Measurements from ENCODE around the gene CRTAC1. TPM values are rescaled to one million over a fixed set of nuclear protein-coding genes. Genes with fewer than 3 reads are reported as not detected.

The CRTAC1 gene
- total and polyA plus RNA-seq, 2 donors (not counting 3 experiments of a cell fraction or from before 2014, with no cell fraction given), result 1.4 to 3.0 TPM

DNA sequence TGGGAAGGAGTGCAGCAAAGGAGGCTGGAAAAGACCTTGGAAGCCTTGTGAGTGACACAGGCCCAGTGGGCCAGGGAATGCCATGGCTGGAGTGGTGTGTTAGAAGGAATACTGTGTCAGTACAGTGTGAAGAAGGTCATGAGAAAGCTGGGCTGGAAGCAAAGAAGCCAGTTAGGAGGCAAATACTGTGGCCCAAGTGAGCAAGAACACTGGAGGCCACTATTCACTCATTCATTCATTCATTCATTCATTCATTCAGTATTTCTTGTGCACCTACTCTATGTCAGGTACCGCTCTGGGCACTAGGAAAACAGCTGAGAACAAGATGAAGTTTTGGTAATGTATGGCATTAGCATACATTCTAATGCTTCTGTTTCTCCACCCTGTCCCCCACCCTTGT is 9.6 kb downstream of the CRTAC1 start:
- TF ChIP-seq POLR2AphosphoS5 (IDR thresholded peaks at IDR 0.05; ENCODE audit: insufficient read depth, low read depth, low read length), result no peak
- TF ChIP-seq GATA2 (IDR thresholded peaks at IDR 0.05; ENCODE audit: insufficient read depth, insufficient read length, low read depth, low read length), result no peak
- TF ChIP-seq JUN (IDR thresholded peaks at IDR 0.05; ENCODE audit: borderline replicate concordance, insufficient read depth, insufficient read length, low read depth), result no peak
- no peak for TF ChIP-seq POLR2A (IDR thresholded peaks at IDR 0.05; ENCODE audit: low read depth, low read length)
- TF ChIP-seq CTCF (IDR thresholded peaks at IDR 0.05; ENCODE audit: extremely low read depth in 1 of 2, insufficient read depth in 1 of 2, low read depth in 1 of 2, low read length in 2 of 2), result no peak
- no peak for TF ChIP-seq FOS (IDR thresholded peaks at IDR 0.05; ENCODE audit: borderline replicate concordance, insufficient read depth, low read length)
- FAIRE-seq (no peak), DNase-seq (ENCODE audit: low read depth, low spot score) (no peak)
- no peaks in the 10 kb centered on the region for H3K9me3 ChIP-seq (replicated peaks; ENCODE audit: control insufficient read depth, insufficient read depth, low read length)
- H3K9me1 ChIP-seq (replicated peaks; ENCODE audit: control insufficient read depth, extremely low read depth, insufficient read depth, low read length), result no peaks in the 10 kb centered on the region
- intact Hi-C loops (cut with micrococcal nuclease) (no loop called here), dilution Hi-C loops (cut with MboI; ENCODE audit: extremely low pct_ligation_motif_present, low sequenced_read_pairs) (no loop called here)
- no peaks in the 10 kb centered on the region for H3K36me3 ChIP-seq (ENCODE audit: control insufficient read depth in 2 of 2, extremely low read depth in 1 of 2, insufficient read depth in 2 of 2, low read length in 2 of 2)
- no TSS peak for BruUV-seq (replicated peaks)
- no peaks in the 10 kb centered on the region for H3K79me2 ChIP-seq (ENCODE audit: control insufficient read depth, insufficient read depth, low read length)
- no peaks in the 10 kb centered on the region for H3K27me3 ChIP-seq (ENCODE audit: control insufficient read depth in 2 of 2, insufficient read depth in 2 of 2, low read length in 2 of 2)
- H4K20me1 ChIP-seq (replicated peaks; ENCODE audit: control insufficient read depth, extremely low read depth, insufficient read depth, low read length), result no peaks in the 10 kb centered on the region
- ChIA-PET CTCF (interaction anchor here (1.7 kb wide), 1 partner anchor 21 kb away, joined by 5 read pairs; no protein-coding TSS in a partner anchor), POLR2A (no interaction called here)
- H3K4me3 ChIP-seq (replicated peaks in 1 of 3; ENCODE audit: insufficient read depth in 1 of 3, low read depth in 1 of 3, low read length in 3 of 3), result no peak overlapping the region
- H2AFZ ChIP-seq (ENCODE audit: low read depth, low read length), result no peak overlapping the region
- H3K4me2 ChIP-seq (ENCODE audit: insufficient read depth, low read length), result no peak overlapping the region
- no peak overlapping the region for H3K27ac ChIP-seq (ENCODE audit: insufficient read depth, low read depth, low read length)
- H3K4me1 ChIP-seq (ENCODE audit: control insufficient read depth, extremely low read depth, insufficient read depth, low read length), result no peaks in the 10 kb centered on the region
- H3K9ac ChIP-seq (replicated peaks; ENCODE audit: extremely low read depth, insufficient read depth, low read length), result no peak overlapping the region

- Histone ChIP-seq H3K27me3 (ENCODE audit: control insufficient read depth in 2 of 2, insufficient read depth in 2 of 2, low read length in 2 of 2) (no peaks in the 10 kb centered on the region), H3K4me2 (ENCODE audit: insufficient read depth, low read length) (no peak overlapping the region), H3K27ac (ENCODE audit: insufficient read depth, low read depth, low read length) (no peak overlapping the region), H3K9me3 (replicated peaks; ENCODE audit: control insufficient read depth, insufficient read depth, low read length) (no peaks in the 10 kb centered on the region), H3K79me2 (ENCODE audit: control insufficient read depth, insufficient read depth, low read length) (no peaks in the 10 kb centered on the region), H3K4me3 (replicated peaks in 1 of 3; ENCODE audit: insufficient read depth in 1 of 3, low read depth in 1 of 3, low read length in 3 of 3) (no peak overlapping the region), H2AFZ (ENCODE audit: low read depth, low read length) (no peak overlapping the region), H3K36me3 (ENCODE audit: control insufficient read depth in 2 of 2, extremely low read depth in 1 of 2, insufficient read depth in 2 of 2, low read length in 2 of 2) (no peaks in the 10 kb centered on the region), H4K20me1 (replicated peaks; ENCODE audit: control insufficient read depth, extremely low read depth, insufficient read depth, low read length) (no peaks in the 10 kb centered on the region), H3K4me1 (ENCODE audit: control insufficient read depth, extremely low read depth, insufficient read depth, low read length) (no peaks in the 10 kb centered on the region), H3K9ac (replicated peaks; ENCODE audit: extremely low read depth, insufficient read depth, low read length) (no peak overlapping the region), H3K9me1 (replicated peaks; ENCODE audit: control insufficient read depth, extremely low read depth, insufficient read depth, low read length) (no peaks in the 10 kb centered on the region)
- no peak for TF ChIP-seq FOS (IDR thresholded peaks at IDR 0.05; ENCODE audit: borderline replicate concordance, insufficient read depth, low read length)
- ChIA-PET POLR2A (no interaction called here), CTCF (interaction anchor here (2.6 kb wide), 1 partner anchor 21 kb away, joined by 9 read pairs; no protein-coding TSS in a partner anchor)
- intact Hi-C loops (cut with micrococcal nuclease), result no loop called here
- BruUV-seq (replicated peaks), result no TSS peak
- dilution Hi-C loops (cut with MboI; ENCODE audit: extremely low pct_ligation_motif_present, low sequenced_read_pairs), result no loop called here
- DNase-seq (ENCODE audit: low read depth, low spot score), result no peak
- no peak for FAIRE-seq
Observed at GRCh38 chr10:98020254-98020653, 10.2 kb downstream of the CRTAC1 start.
